Mesenchymal stem cell (in vitro differentiated cells and primary cell): ENCODE measurements around the gene NAP1L5.

ENCODE experiments used
- DNase-seq: peaks from one replicate; pipeline ENCODE4 v3.0.0-alpha.2; 2013
- H2AFZ ChIP-seq: one replicate; pipeline ENCODE4 v1.6.1; 2013; ENCODE audit warnings: low read depth, mild to moderate bottlenecking, control low read depth, inconsistent platforms, low read length, moderate library complexity
- H2AK5ac ChIP-seq: 2 replicates; pipeline ENCODE4 v1.6.1; 2013; ENCODE audit warnings: low read length, moderate library complexity, mild to moderate bottlenecking, inconsistent platforms; ENCODE audit not compliant: severe bottlenecking
- H2BK120ac ChIP-seq: one replicate; pipeline ENCODE4 v1.6.1; 2013; ENCODE audit warnings: low read depth, mild to moderate bottlenecking, inconsistent platforms, low read length, moderate library complexity
- H2BK12ac ChIP-seq, 2 experiments: one replicate each; pipeline ENCODE4 v1.6.1; 2013; ENCODE audit warnings: inconsistent platforms in 2 of 2, low read length in 2 of 2, mild to moderate bottlenecking in 2 of 2, moderate library complexity in 2 of 2, control low read depth in 1 of 2
- H2BK15ac ChIP-seq: one replicate; pipeline ENCODE4 v1.6.1; 2013; ENCODE audit warnings: mild to moderate bottlenecking, low read depth, inconsistent platforms; ENCODE audit not compliant: poor library complexity, severe bottlenecking
- H2BK5ac ChIP-seq: 2 replicates; pipeline ENCODE4 v1.6.1; 2013; ENCODE audit warnings: low read depth, mild to moderate bottlenecking, low read length, control low read depth, inconsistent platforms; ENCODE audit not compliant: poor library complexity, severe bottlenecking
- H3K14ac ChIP-seq, 2 experiments: one replicate each; pipeline ENCODE4 v1.6.1; 2013; ENCODE audit warnings: inconsistent platforms in 2 of 2, low read length in 2 of 2, control low read depth in 1 of 2, mild to moderate bottlenecking in 1 of 2, moderate library complexity in 1 of 2
- H3K18ac ChIP-seq, 2 experiments: one replicate each; pipeline ENCODE4 v1.6.1; 2013; ENCODE audit warnings: inconsistent platforms in 2 of 2, low read length in 2 of 2, control low read depth in 1 of 2, low read depth in 1 of 2, mild to moderate bottlenecking in 1 of 2
- H3K23ac ChIP-seq, 2 experiments: one replicate each; pipeline ENCODE4 v1.6.1; 2013; ENCODE audit warnings: inconsistent platforms in 2 of 2, low read length in 2 of 2, mild to moderate bottlenecking in 2 of 2, moderate library complexity in 2 of 2, control low read depth in 1 of 2
- H3K27ac ChIP-seq: 2 replicates; pipeline ENCODE4 v1.5.1; 2013; ENCODE audit warnings: mild to moderate bottlenecking, moderate library complexity, low read length, control low read depth, inconsistent platforms; ENCODE audit not compliant: poor library complexity, severe bottlenecking
- H3K27me3 ChIP-seq, 2 experiments: 2 replicates each; pipeline versions ENCODE4 v1.6.1 to v1.7.0; 2013; ENCODE audit warnings: low read length in 2 of 2, mild to moderate bottlenecking in 2 of 2, moderate library complexity in 2 of 2, control low read depth in 1 of 2, inconsistent platforms in 1 of 2; ENCODE audit not compliant: control insufficient read depth in 1 of 2, insufficient read depth in 1 of 2
- H3K36me3 ChIP-seq, 2 experiments: 2 replicates each; pipeline versions ENCODE4 v1.6.1 to v1.7.0; 2013; ENCODE audit warnings: low read length in 2 of 2, control low read depth in 1 of 2, inconsistent platforms in 1 of 2, low read depth in 1 of 2, mild to moderate bottlenecking in 1 of 2; ENCODE audit not compliant: insufficient read depth in 2 of 2, control insufficient read depth in 1 of 2
- H3K4ac ChIP-seq, 2 experiments: one replicate each; pipeline ENCODE4 v1.6.1; 2013; ENCODE audit warnings: inconsistent platforms in 2 of 2, low read length in 2 of 2, mild to moderate bottlenecking in 2 of 2, moderate library complexity in 2 of 2, control low read depth in 1 of 2, low read depth in 1 of 2
- H3K4me1 ChIP-seq: 2 replicates; pipeline ENCODE4 v1.6.1; 2013; ENCODE audit warnings: low read depth, low read length, control low read depth; ENCODE audit not compliant: control insufficient read depth, insufficient read depth
- H3K4me2 ChIP-seq: 2 replicates; pipeline ENCODE4 v1.6.1; 2013; ENCODE audit warnings: low read length, mild to moderate bottlenecking, inconsistent platforms; ENCODE audit not compliant: poor library complexity, severe bottlenecking
- H3K4me3 ChIP-seq, 2 experiments: 2 replicates each; pipeline versions ENCODE4 v1.5.1 to v1.7.0; 2013; ENCODE audit warnings: low read length in 2 of 2, mild to moderate bottlenecking in 2 of 2, control low read depth in 1 of 2, low read depth in 1 of 2; ENCODE audit not compliant: insufficient read depth in 1 of 2
- H3K79me1 ChIP-seq: replicated peaks from 2 replicates; pipeline ENCODE4 v1.6.1; 2013; ENCODE audit warnings: mild to moderate bottlenecking, control low read depth, low read length, inconsistent platforms; ENCODE audit not compliant: poor library complexity, severe bottlenecking
- H3K9ac ChIP-seq: 2 replicates; pipeline ENCODE4 v1.7.0; 2013; ENCODE audit warnings: mild to moderate bottlenecking, low read length, moderate library complexity
- H3K9me3 ChIP-seq: 2 replicates; pipeline ENCODE4 v1.7.0; 2013; ENCODE audit warnings: mild to moderate bottlenecking, low read length; ENCODE audit not compliant: control insufficient read depth
- H4K8ac ChIP-seq: one replicate; pipeline ENCODE4 v1.6.1; 2013; ENCODE audit warnings: inconsistent platforms, mild to moderate bottlenecking, low read length, moderate library complexity
- H4K91ac ChIP-seq: one replicate; pipeline ENCODE4 v1.6.1; 2013; ENCODE audit warnings: mild to moderate bottlenecking, low read length, inconsistent platforms
- WGBS: methylation state at CpG from one replicate; pipeline ENCODE4 v1.1.7; 2013; ENCODE audit warnings: mixed read lengths; 5-methylcytosine and 5-hydroxymethylcytosine counted together

Gene NAP1L5

DNA sequence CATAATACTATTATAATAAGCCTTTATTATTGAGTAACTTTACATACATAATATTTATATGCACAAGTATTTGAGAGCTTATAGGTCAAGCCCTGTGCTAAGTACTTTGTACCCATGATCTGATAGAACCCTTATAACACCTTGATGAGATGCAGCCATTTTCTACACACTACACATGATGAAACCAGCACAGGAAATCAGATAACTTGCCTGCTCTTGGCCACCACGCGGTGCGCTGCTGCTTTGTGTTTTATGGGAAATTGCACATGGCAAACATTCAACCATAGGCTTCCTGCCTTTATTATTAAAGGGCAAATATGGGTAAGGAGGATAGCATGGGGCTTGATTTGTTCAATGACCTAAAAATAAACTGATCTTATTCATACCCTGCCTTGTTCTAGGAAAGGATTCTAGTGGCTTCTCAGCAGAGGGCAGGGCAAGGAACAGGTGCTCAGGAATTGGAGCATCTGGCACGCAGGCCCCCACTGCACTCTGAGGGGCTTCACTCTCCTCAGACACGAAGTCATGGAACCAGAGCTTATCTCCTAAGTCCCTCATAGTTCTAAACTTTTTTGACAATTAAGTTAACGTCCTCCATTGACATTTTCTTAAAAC is 31.6 kb upstream of the NAP1L5 start:
- H2BK120ac ChIP-seq = no peak overlapping the region
- H3K36me3 ChIP-seq = peaks cover 25 to 74% of the 10 kb centered on the region in 2 experiments
- no peak overlapping the region for H4K91ac ChIP-seq
- no peak overlapping the region for H3K27ac ChIP-seq
- no peak overlapping the region for H2BK5ac ChIP-seq
- no peak overlapping the region for H3K9ac ChIP-seq
- H3K9me3 ChIP-seq = no peaks in the 10 kb centered on the region
- H3K27me3 ChIP-seq = no peaks in the 10 kb centered on the region
- H3K23ac ChIP-seq = no peak overlapping the region
- no peak overlapping the region for H3K4ac ChIP-seq
- WGBS = 100% methylated on average over 6 of the region's 6 CpGs
- no peak overlapping the region for H2AFZ ChIP-seq
- no peak overlapping the region for H2BK12ac ChIP-seq
- H3K14ac ChIP-seq = no peak overlapping the region
- no peak for DNase-seq
- H3K18ac ChIP-seq = no peak overlapping the region
- no peak overlapping the region for H2BK15ac ChIP-seq
- no peaks in the 10 kb centered on the region for H3K4me1 ChIP-seq
- no peak overlapping the region for H2AK5ac ChIP-seq
- no peaks in the 10 kb centered on the region for H3K79me1 ChIP-seq
- no peak overlapping the region for H4K8ac ChIP-seq
- H3K4me2 ChIP-seq = no peak overlapping the region
- no peak overlapping the region for H3K4me3 ChIP-seq

DNA sequence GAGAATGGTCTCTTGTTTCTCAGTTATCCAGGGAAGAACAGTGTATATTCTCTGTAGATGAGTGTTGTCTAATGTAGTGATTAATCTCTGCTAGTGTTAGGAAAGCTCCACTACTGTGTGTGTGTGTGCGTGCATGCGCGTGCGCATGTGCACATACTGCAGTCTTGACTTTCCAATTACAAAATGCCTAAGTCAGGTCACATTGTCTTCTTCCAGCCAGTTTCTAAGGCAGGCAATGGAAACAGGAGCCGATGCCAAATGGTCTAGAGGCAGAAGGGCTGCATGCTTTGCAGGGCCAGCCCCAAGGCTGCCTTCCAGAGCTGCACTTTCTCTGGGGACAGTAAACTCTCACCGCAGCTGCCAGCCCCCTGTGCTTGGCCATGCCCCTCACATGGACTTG is 30.5 kb upstream of the NAP1L5 start:
- H3K36me3 ChIP-seq = peaks cover 27 to 81% of the 10 kb centered on the region in 2 experiments
- H3K23ac ChIP-seq = no peak overlapping the region
- H2BK12ac ChIP-seq = no peak overlapping the region
- H3K4me3 ChIP-seq = no peak overlapping the region
- no peak overlapping the region for H4K91ac ChIP-seq
- no peak overlapping the region for H2AK5ac ChIP-seq
- H3K9me3 ChIP-seq = no peaks in the 10 kb centered on the region
- no peak overlapping the region for H3K18ac ChIP-seq
- H4K8ac ChIP-seq = no peak overlapping the region
- no peak overlapping the region for H2BK120ac ChIP-seq
- H3K27me3 ChIP-seq = no peaks in the 10 kb centered on the region
- no peak overlapping the region for H2AFZ ChIP-seq
- 96% methylated on average over 6 of the region's 6 CpGs for WGBS
- no peak overlapping the region for H3K4me2 ChIP-seq
- no peak overlapping the region for H2BK5ac ChIP-seq
- no peak overlapping the region for H3K27ac ChIP-seq
- H3K79me1 ChIP-seq = no peaks in the 10 kb centered on the region
- DNase-seq = no peak
- no peak overlapping the region for H3K9ac ChIP-seq
- H2BK15ac ChIP-seq = no peak overlapping the region
- H3K14ac ChIP-seq = no peak overlapping the region
- H3K4ac ChIP-seq = no peak overlapping the region
- no peaks in the 10 kb centered on the region for H3K4me1 ChIP-seq

DNA sequence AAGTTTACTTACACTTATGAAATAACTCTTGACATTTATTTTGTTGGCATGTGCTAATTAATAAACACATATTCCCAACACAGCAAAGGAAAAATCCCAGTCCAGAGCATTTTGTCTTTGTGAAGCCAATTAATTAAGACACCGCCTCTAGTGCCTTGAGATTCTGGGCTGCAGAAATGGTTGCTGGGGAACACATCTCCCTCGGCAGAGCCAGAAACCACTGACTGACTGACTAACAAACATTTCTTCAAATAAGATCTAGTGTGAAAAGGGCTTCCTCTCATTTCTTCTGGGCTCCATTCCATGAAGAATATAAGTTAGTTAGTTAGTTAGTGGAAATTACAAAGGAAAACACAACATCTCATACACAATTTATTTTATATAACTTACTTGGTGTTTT is 28.4 kb upstream of the NAP1L5 start:
- 85% methylated on average over 2 of the region's 2 CpGs for WGBS
- H3K79me1 ChIP-seq = no peaks in the 10 kb centered on the region
- H2BK15ac ChIP-seq = no peak overlapping the region
- peaks cover 32 to 85% of the 10 kb centered on the region in 2 experiments for H3K36me3 ChIP-seq
- H3K14ac ChIP-seq = no peak overlapping the region
- no peak overlapping the region for H3K23ac ChIP-seq
- no peak for DNase-seq
- no peak overlapping the region for H3K27ac ChIP-seq
- H2BK12ac ChIP-seq = no peak overlapping the region
- H3K4me2 ChIP-seq = no peak overlapping the region
- H3K4me3 ChIP-seq = no peak overlapping the region
- H3K18ac ChIP-seq = no peak overlapping the region
- H2AK5ac ChIP-seq = no peak overlapping the region
- no peak overlapping the region for H4K91ac ChIP-seq
- H3K27me3 ChIP-seq = no peaks in the 10 kb centered on the region
- no peaks in the 10 kb centered on the region for H3K9me3 ChIP-seq
- H3K9ac ChIP-seq = no peak overlapping the region
- no peaks in the 10 kb centered on the region for H3K4me1 ChIP-seq
- no peak overlapping the region for H4K8ac ChIP-seq
- H2AFZ ChIP-seq = no peak overlapping the region
- H2BK5ac ChIP-seq = no peak overlapping the region
- H3K4ac ChIP-seq = no peak overlapping the region
- no peak overlapping the region for H2BK120ac ChIP-seq

DNA sequence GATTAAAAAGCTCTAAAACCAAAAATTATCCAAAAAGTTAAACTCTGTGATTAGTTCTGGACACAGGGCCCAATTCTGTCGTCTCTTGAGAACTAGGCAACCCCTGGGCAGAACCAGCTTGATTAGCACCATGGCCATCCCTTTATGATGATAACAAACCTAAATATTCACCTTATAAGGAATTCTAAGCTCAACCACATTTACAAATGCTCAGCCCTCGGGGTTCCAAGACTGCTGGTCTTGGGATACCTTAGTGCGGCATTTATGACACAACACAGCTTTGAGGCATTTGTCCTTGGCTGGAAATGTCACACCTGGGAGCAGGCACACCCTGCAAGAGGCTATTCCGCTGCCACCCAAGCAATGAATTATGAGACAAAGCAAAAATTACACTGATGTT is 27.5 kb upstream of the NAP1L5 start:
- H4K91ac ChIP-seq = no peak overlapping the region
- no peak overlapping the region for H3K4ac ChIP-seq
- H2BK12ac ChIP-seq = no peak overlapping the region
- H3K14ac ChIP-seq = no peak overlapping the region
- H2AK5ac ChIP-seq = no peak overlapping the region
- no peak overlapping the region for H4K8ac ChIP-seq
- no peaks in the 10 kb centered on the region for H3K79me1 ChIP-seq
- H3K9me3 ChIP-seq = no peaks in the 10 kb centered on the region
- no peak overlapping the region for H2BK5ac ChIP-seq
- H3K4me1 ChIP-seq = no peaks in the 10 kb centered on the region
- no peak overlapping the region for H3K4me2 ChIP-seq
- H3K9ac ChIP-seq = no peak overlapping the region
- H3K27ac ChIP-seq = no peak overlapping the region
- no peak overlapping the region for H2BK120ac ChIP-seq
- H2BK15ac ChIP-seq = no peak overlapping the region
- no peak overlapping the region for H3K23ac ChIP-seq
- peaks cover 25 to 77% of the 10 kb centered on the region in 2 experiments for H3K36me3 ChIP-seq
- no peak overlapping the region for H2AFZ ChIP-seq
- DNase-seq = no peak
- no peak overlapping the region for H3K18ac ChIP-seq
- WGBS = 95% methylated on average over 3 of the region's 4 CpGs
- no peak overlapping the region for H3K4me3 ChIP-seq
- H3K27me3 ChIP-seq = no peaks in the 10 kb centered on the region
